ENCODE data around the gene GASK1A.

The GASK1A gene

DNA sequence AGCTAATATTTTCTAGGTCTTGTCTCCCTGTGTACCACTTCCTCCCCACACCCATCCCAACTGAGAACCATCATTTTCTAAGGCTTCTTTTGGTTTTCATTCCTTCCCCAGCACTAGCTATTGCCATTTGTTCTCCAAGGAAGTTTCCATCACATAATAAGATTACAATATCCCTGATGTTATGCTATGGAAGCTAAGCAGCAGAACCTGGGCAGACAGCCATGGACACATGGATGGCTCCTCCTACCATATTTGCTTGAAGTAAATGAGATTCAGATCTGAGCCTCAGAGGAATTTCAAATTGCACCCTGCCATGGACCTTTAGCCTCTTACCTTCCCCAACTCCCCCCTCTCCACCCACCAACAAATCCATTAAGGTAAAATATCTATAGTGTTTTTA lies 31.5 kb downstream of the GASK1A start:
- POLR2A ChIA-PET = no interaction called here
- no peak for TF ChIP-seq FOXM1 (IDR thresholded peaks at IDR 0.05; ENCODE audit: borderline replicate concordance)
- TF ChIP-seq TARDBP (IDR thresholded peaks at IDR 0.05) = no peak
- TF ChIP-seq LEF1 (IDR thresholded peaks at IDR 0.05; ENCODE audit: borderline replicate concordance) = no peak
- no peak for TF ChIP-seq ZNF384 (IDR thresholded peaks at IDR 0.05)
- no peak for TF ChIP-seq BHLHE40 (IDR thresholded peaks at IDR 0.05; ENCODE audit: borderline replicate concordance)
- no peak for TF ChIP-seq HDGF (IDR thresholded peaks at IDR 0.05; ENCODE audit: borderline replicate concordance)
- no peak for TF ChIP-seq ELF4 (IDR thresholded peaks at IDR 0.05)
- TF ChIP-seq L3MBTL2 (conservative IDR thresholded peaks at IDR 0.05) = no peak
- no peak for TF ChIP-seq SP1 (IDR thresholded peaks at IDR 0.05)
- TF ChIP-seq, protein P1, sequence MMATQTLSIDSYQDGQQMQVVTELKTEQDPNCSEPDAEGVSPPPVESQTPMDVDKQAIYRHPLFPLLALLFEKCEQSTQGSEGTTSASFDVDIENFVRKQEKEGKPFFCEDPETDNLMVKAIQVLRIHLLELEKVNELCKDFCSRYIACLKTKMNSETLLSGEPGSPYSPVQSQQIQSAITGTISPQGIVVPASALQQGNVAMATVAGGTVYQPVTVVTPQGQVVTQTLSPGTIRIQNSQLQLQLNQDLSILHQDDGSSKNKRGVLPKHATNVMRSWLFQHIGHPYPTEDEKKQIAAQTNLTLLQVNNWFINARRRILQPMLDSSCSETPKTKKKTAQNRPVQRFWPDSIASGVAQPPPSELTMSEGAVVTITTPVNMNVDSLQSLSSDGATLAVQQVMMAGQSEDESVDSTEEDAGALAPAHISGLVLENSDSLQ (IDR thresholded peaks at IDR 0.05) = no peak
- TF ChIP-seq CTBP1 (IDR thresholded peaks at IDR 0.05; ENCODE audit: borderline replicate concordance) = no peak
- TF ChIP-seq FOXK2 (IDR thresholded peaks at IDR 0.05) = no peak
- no peak for TF ChIP-seq ARNT (IDR thresholded peaks at IDR 0.05)
- TF ChIP-seq SUZ12 (IDR thresholded peaks at IDR 0.05) = no peak
- TF ChIP-seq FOXA1 (IDR thresholded peaks at IDR 0.05) = no peak
- no peak for TF ChIP-seq NFRKB (IDR thresholded peaks at IDR 0.05)
- no peak for DNase-seq (ENCODE audit: extremely low spot score)
- CTCF ChIA-PET = no interaction called here

DNA sequence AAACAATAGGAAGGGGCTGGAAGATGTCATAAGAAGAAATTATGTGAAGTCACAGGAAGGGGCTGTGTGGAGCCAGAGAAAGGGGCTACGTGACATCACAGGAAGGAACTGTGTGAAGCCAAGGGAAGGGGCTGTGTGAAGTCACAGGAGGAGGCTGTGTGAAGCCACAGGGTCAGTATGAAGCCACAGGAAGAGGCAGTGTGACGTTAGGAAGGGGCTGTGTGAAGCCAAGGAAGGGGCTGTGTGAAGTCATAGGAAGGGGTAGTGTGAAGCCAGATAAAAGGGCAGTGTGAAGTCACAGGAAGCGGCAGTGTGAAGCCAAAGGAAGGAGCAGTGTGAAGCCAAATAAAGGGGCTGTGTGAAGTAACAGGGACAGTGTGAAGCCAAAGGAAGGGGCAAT lies 32.5 kb downstream of the GASK1A start:
- CTCF ChIA-PET = no interaction called here
- TF ChIP-seq CTBP1 (IDR thresholded peaks at IDR 0.05; ENCODE audit: borderline replicate concordance) (no peak), BHLHE40 (IDR thresholded peaks at IDR 0.05; ENCODE audit: borderline replicate concordance) (no peak)
- POLR2A ChIA-PET = no interaction called here
- no peak for DNase-seq (ENCODE audit: extremely low spot score)

DNA sequence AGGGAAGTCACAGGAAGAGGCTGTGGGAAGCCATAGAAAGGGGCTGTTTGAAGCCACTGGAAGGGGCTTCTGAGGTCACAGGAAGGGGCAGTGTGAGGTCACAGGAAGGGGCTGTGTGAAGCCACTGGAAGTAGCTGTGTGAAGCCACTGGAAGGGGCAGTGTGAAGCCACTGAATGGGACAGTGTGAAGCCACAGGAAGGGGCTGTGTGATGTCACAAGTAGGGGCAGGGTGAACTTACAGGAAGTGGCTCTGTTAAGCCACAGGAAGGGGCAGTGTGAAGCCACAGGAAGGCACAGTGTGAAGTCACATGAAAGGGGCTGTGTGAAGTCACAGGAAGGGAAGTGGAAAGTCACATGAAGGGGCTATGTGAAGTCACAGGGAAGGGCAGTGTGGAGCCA lies 33.1 kb downstream of the GASK1A start:
- DNase-seq (ENCODE audit: extremely low spot score) = no peak
- TF ChIP-seq FOXK2 (IDR thresholded peaks at IDR 0.05) = no peak
- TF ChIP-seq SP1 (IDR thresholded peaks at IDR 0.05) = no peak
- no peak for TF ChIP-seq ARNT (IDR thresholded peaks at IDR 0.05)
- TF ChIP-seq SUZ12 (IDR thresholded peaks at IDR 0.05) = no peak
- TF ChIP-seq FOXA1 (IDR thresholded peaks at IDR 0.05) = no peak
- TF ChIP-seq TARDBP (IDR thresholded peaks at IDR 0.05) = no peak
- TF ChIP-seq BHLHE40 (IDR thresholded peaks at IDR 0.05; ENCODE audit: borderline replicate concordance) = no peak
- ChIA-PET CTCF (no interaction called here), POLR2A (no interaction called here)

DNA sequence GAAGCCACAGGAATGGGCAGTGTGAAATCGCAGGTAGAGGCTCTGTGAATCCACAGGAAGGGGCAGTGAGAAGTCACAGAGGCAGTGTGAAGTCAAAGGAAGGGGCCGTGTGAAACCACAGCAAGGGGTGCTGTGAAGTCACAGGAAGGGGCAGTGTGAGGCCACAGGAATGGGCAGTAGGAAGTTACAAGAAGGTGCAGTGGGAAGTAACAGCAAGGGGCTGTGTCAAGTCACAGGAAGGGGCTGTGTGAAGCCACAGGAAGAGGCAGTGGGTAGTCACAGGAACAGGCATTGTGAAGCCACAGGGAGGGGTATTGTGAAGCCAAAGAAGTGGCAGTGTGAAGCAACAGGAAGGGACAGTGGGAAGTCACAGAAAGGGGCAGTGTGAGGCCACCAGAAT lies 34.1 kb downstream of the GASK1A start:
- CTCF ChIA-PET = no interaction called here
- TF ChIP-seq TARDBP (IDR thresholded peaks at IDR 0.05) = no peak
- TF ChIP-seq SUZ12 (IDR thresholded peaks at IDR 0.05) = no peak
- TF ChIP-seq BHLHE40 (IDR thresholded peaks at IDR 0.05; ENCODE audit: borderline replicate concordance) = no peak
- no peak for TF ChIP-seq LEF1 (IDR thresholded peaks at IDR 0.05; ENCODE audit: borderline replicate concordance)
- TF ChIP-seq, protein P1 (IDR thresholded peaks at IDR 0.05) = no peak
- no peak for TF ChIP-seq SP1 (IDR thresholded peaks at IDR 0.05)
- no peak for TF ChIP-seq HDGF (IDR thresholded peaks at IDR 0.05; ENCODE audit: borderline replicate concordance)
- TF ChIP-seq L3MBTL2 (conservative IDR thresholded peaks at IDR 0.05) = no peak
- TF ChIP-seq FOXM1 (IDR thresholded peaks at IDR 0.05; ENCODE audit: borderline replicate concordance) = no peak
- TF ChIP-seq ZNF384 (IDR thresholded peaks at IDR 0.05) = no peak
- no peak for TF ChIP-seq CTBP1 (IDR thresholded peaks at IDR 0.05; ENCODE audit: borderline replicate concordance)
- no peak for TF ChIP-seq ELF4 (IDR thresholded peaks at IDR 0.05)
- no peak for DNase-seq (ENCODE audit: extremely low spot score)
- POLR2A ChIA-PET = no interaction called here

DNA sequence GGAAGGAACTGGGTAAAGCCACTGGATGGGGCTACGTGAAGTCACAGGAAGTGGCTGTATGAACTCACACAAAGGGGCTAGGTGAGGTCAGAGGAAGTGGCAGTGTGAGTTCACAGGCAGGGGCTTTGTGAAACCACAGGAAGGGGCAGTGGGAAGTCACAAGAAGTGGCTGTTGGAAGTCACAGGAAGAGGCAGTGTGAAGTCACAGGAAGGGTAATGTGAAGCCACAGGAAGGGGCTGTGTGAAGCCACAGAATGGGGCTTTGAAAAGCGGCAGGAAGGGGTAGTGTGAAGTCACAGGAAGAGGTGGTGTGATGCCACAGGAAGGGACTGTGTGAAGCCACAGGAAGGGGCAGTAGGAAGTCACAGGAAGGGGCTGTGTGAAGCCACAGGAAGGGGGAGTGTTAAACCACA lies 34.6 kb downstream of the GASK1A start:
- DNase-seq (ENCODE audit: extremely low spot score) = no peak

DNA sequence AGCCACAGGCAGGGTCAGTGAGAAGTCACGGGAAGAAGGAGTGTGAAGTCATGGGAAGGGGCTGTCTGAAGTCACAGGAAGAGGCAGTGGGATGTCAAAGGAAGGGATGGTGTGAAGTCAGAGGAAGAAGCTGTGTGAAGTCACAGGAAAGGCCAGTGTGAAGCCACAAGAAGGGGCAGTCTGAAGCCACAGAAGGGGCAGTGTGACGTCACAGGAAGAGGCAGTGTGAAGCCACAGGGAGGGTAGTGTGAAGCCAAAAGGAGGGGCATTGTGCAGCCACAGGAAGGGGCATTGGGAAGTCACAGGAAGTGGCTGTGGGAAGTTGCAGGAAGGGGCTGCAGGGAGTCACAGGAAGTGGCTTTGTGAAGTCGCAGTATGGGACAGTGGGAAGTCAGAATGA lies 35.1 kb downstream of the GASK1A start:
- ChIA-PET CTCF (no interaction called here), POLR2A (no interaction called here)
- DNase-seq (ENCODE audit: extremely low spot score) = no peak
- TF ChIP-seq TARDBP (IDR thresholded peaks at IDR 0.05) (no peak), L3MBTL2 (conservative IDR thresholded peaks at IDR 0.05) (no peak), NFRKB (IDR thresholded peaks at IDR 0.05) (no peak), CTBP1 (IDR thresholded peaks at IDR 0.05; ENCODE audit: borderline replicate concordance) (no peak), BHLHE40 (IDR thresholded peaks at IDR 0.05; ENCODE audit: borderline replicate concordance) (no peak), HDGF (IDR thresholded peaks at IDR 0.05; ENCODE audit: borderline replicate concordance) (no peak), LEF1 (IDR thresholded peaks at IDR 0.05; ENCODE audit: borderline replicate concordance) (no peak), SUZ12 (IDR thresholded peaks at IDR 0.05) (no peak), FOXK2 (IDR thresholded peaks at IDR 0.05) (no peak), SP1 (IDR thresholded peaks at IDR 0.05) (no peak), FOXA1 (IDR thresholded peaks at IDR 0.05) (no peak), ARNT (IDR thresholded peaks at IDR 0.05) (no peak), FOXM1 (IDR thresholded peaks at IDR 0.05; ENCODE audit: borderline replicate concordance) (no peak), ZNF384 (IDR thresholded peaks at IDR 0.05) (no peak), ELF4 (IDR thresholded peaks at IDR 0.05) (no peak)
- TF ChIP-seq, protein P1 (IDR thresholded peaks at IDR 0.05) = no peak

More for the DNA sequence above, 34.6 kb downstream of the GASK1A start:
- POLR2A ChIA-PET = no interaction called here
- CTCF ChIA-PET = no interaction called here
- no peak for TF ChIP-seq LEF1 (IDR thresholded peaks at IDR 0.05; ENCODE audit: borderline replicate concordance)
- TF ChIP-seq SP1 (IDR thresholded peaks at IDR 0.05) = no peak
- TF ChIP-seq BHLHE40 (IDR thresholded peaks at IDR 0.05; ENCODE audit: borderline replicate concordance) = no peak

DNA sequence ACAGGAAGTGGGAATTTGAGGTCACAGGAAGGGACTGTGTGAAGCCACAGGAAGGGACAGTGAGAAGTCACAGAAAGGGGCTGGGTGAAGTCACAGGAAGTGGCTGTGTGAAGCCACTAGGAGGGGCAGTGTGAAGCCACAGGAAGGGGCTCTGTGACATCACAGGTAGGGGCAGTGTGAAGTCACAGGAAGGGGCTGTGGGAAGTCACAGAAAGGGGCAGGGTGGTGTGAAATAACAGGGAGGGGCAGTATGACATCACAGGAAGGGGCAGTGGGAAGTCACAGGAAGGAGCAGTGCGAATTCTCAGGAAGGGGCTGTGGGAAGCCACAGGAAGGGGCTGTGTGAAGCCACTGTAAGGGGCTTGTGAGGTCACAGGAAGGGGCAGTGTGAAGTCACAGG lies 35.8 kb downstream of the GASK1A start:
- no peak for DNase-seq (ENCODE audit: extremely low spot score)
- POLR2A ChIA-PET = no interaction called here
- CTCF ChIA-PET = no interaction called here
- TF ChIP-seq BHLHE40 (IDR thresholded peaks at IDR 0.05; ENCODE audit: borderline replicate concordance) (no peak), TARDBP (IDR thresholded peaks at IDR 0.05) (no peak), ELF4 (IDR thresholded peaks at IDR 0.05) (no peak), SUZ12 (IDR thresholded peaks at IDR 0.05) (no peak), FOXM1 (IDR thresholded peaks at IDR 0.05; ENCODE audit: borderline replicate concordance) (no peak), SP1 (IDR thresholded peaks at IDR 0.05) (no peak), NFRKB (IDR thresholded peaks at IDR 0.05) (no peak), ARNT (IDR thresholded peaks at IDR 0.05) (no peak)

Data from HEK293T (cell line).